KMS-11 (cell line): ENCODE results near the gene CTNNA3.

Experiments
- H2AFZ ChIP-seq: fragments of 200-600 bp; sonication (generic); 2 replicates; pipeline ENCODE4 v1.6.1; 2016; ENCODE audit warnings: antibody characterized with exemption, mixed run types, low read depth
- H3K27ac ChIP-seq: fragments of 200-600 bp; sonication (generic); 2 replicates; pipeline ENCODE4 v1.6.1; 2016; ENCODE audit warnings: mild to moderate bottlenecking, mixed run types
- H3K27me3 ChIP-seq: fragments of 200-600 bp; sonication (generic); 2 replicates; pipeline ENCODE4 v1.6.1; 2017; ENCODE audit warnings: mild to moderate bottlenecking, low read depth, mixed run types, moderate library complexity; ENCODE audit not compliant: insufficient read depth
- H3K36me3 ChIP-seq: fragments of 200-600 bp; sonication (generic); 2 replicates; pipeline ENCODE4 v1.6.1; 2017; ENCODE audit warnings: mild to moderate bottlenecking, mixed run types; ENCODE audit not compliant: insufficient read depth
- H3K4me1 ChIP-seq: fragments of 200-600 bp; sonication (generic); 2 replicates; pipeline ENCODE4 v1.6.1; 2016; ENCODE audit warnings: mild to moderate bottlenecking, low read depth, mixed run types; ENCODE audit not compliant: poor library complexity, severe bottlenecking
- H3K4me2 ChIP-seq: fragments of 200-600 bp; sonication (generic); 2 replicates; pipeline ENCODE4 v1.7.0; 2016; ENCODE audit warnings: mild to moderate bottlenecking, mixed run types
- H3K4me3 ChIP-seq: fragments of 200-600 bp; sonication (generic); IDR thresholded peaks from 2 replicates; pipeline ENCODE4 v1.6.1; 2017; ENCODE audit warnings: low read depth, low read length, mixed read lengths; ENCODE audit not compliant: insufficient read depth
- H3K79me2 ChIP-seq: fragments of 200-600 bp; sonication (generic); 2 replicates; pipeline ENCODE4 v1.6.1; 2016; ENCODE audit warnings: low read depth, mixed run types; ENCODE audit not compliant: insufficient read depth
- H3K9ac ChIP-seq: fragments of 200-600 bp; sonication (generic); 2 replicates; pipeline ENCODE4 v1.6.1; 2016; ENCODE audit warnings: mild to moderate bottlenecking, mixed run types
- H4K20me1 ChIP-seq: fragments of 200-600 bp; sonication (generic); 2 replicates; pipeline ENCODE4 v1.6.1; 2016; ENCODE audit warnings: mild to moderate bottlenecking, mixed run types; ENCODE audit not compliant: insufficient read depth
- TF ChIP-seq, protein P1 (sequence below): fragments of 200-600 bp; sonication (generic); conservative IDR thresholded peaks from 2 replicates; pipeline ENCODE4 v1.6.1; 2017; ENCODE audit warnings: low read depth, mild to moderate bottlenecking, antibody characterized with exemption, low read length, moderate library complexity, mixed read lengths

CTNNA3 gene

DNA sequence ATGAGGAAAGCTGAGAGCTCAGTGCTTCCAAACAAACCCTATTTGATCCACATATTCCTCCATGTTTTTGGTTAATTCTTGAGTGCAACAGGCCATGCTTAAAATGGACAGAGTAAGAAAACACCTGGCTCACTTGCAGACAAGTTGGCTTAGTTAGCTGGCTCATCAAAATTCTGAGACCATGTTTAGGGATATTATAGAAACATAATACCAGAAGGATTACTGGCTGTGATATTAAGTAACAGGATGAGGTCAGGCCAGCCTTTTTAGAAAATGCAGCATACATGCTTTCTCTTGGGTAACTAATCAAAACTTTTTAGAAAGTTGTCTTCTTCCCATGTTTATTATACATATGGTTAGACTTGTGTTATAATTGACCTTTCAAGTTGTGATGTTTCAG lies 1637.4 kb downstream of the CTNNA3 start:
- no peak overlapping the region for H3K9ac ChIP-seq
- H3K27ac ChIP-seq, result no peak overlapping the region
- H3K4me3 ChIP-seq, result no peak overlapping the region
- H3K36me3 ChIP-seq, result no peaks in the 10 kb centered on the region
- no peak overlapping the region for H3K4me2 ChIP-seq
- H2AFZ ChIP-seq, result no peak overlapping the region
- no peaks in the 10 kb centered on the region for H3K27me3 ChIP-seq
- no peaks in the 10 kb centered on the region for H4K20me1 ChIP-seq
- no peaks in the 10 kb centered on the region for H3K4me1 ChIP-seq
- no peaks in the 10 kb centered on the region for H3K79me2 ChIP-seq
- TF ChIP-seq, protein P1, sequence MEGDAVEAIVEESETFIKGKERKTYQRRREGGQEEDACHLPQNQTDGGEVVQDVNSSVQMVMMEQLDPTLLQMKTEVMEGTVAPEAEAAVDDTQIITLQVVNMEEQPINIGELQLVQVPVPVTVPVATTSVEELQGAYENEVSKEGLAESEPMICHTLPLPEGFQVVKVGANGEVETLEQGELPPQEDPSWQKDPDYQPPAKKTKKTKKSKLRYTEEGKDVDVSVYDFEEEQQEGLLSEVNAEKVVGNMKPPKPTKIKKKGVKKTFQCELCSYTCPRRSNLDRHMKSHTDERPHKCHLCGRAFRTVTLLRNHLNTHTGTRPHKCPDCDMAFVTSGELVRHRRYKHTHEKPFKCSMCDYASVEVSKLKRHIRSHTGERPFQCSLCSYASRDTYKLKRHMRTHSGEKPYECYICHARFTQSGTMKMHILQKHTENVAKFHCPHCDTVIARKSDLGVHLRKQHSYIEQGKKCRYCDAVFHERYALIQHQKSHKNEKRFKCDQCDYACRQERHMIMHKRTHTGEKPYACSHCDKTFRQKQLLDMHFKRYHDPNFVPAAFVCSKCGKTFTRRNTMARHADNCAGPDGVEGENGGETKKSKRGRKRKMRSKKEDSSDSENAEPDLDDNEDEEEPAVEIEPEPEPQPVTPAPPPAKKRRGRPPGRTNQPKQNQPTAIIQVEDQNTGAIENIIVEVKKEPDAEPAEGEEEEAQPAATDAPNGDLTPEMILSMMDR, result no peak

DNA sequence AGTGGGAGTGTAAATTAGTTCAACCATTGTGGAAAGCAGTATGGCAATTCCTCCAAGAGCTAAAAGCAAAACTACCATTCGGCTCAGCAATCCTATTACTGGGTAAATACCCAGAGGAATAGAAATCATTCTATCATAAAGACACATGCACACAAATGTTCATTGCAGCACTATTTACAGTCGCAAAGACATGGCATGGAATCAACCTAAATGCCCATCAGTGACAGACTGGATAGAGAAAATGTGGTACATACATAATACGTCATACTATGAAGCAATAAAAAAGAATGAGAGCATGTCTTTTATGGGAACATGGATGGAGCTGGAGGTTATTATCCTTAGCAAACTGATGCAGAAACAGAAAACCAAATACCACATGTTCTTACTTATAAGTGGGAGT lies 1646.7 kb downstream of the CTNNA3 start:
- Histone ChIP-seq H3K4me1 (no peaks in the 10 kb centered on the region), H3K79me2 (no peaks in the 10 kb centered on the region), H3K27ac (no peak overlapping the region), H2AFZ (no peak overlapping the region), H3K9ac (no peak overlapping the region), H3K36me3 (no peaks in the 10 kb centered on the region), H3K27me3 (no peaks in the 10 kb centered on the region), H3K4me2 (no peak overlapping the region), H4K20me1 (no peaks in the 10 kb centered on the region), H3K4me3 (no peak overlapping the region)
- TF ChIP-seq, protein P1, result no peak

DNA sequence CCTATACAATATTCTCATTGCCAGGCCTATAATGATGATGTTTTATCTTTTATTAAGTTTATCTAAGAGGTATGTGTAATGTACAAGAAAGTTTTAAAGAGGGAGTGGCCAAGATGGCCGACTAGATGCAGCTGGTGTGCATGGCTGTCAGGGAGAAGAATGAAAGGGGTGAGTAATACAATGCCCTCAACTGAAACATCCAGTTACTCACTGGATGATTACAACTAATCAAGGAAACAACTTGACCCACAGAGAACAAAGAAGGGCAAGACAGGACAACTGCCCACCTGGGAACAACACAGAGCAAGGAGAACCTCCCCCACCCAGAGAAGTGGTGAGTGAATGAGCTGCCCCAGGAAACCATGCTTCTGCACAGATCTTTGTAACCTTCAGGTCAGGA lies 1650.1 kb downstream of the CTNNA3 start:
- H4K20me1 ChIP-seq, result no peaks in the 10 kb centered on the region
- H3K27me3 ChIP-seq, result no peaks in the 10 kb centered on the region
- no peak overlapping the region for H3K9ac ChIP-seq
- no peaks in the 10 kb centered on the region for H3K36me3 ChIP-seq
- H3K4me2 ChIP-seq, result no peak overlapping the region
- no peak overlapping the region for H3K4me3 ChIP-seq
- no peak overlapping the region for H2AFZ ChIP-seq
- no peak overlapping the region for H3K27ac ChIP-seq
- no peaks in the 10 kb centered on the region for H3K4me1 ChIP-seq
- TF ChIP-seq, protein P1, result no peak
- H3K79me2 ChIP-seq, result no peaks in the 10 kb centered on the region

DNA sequence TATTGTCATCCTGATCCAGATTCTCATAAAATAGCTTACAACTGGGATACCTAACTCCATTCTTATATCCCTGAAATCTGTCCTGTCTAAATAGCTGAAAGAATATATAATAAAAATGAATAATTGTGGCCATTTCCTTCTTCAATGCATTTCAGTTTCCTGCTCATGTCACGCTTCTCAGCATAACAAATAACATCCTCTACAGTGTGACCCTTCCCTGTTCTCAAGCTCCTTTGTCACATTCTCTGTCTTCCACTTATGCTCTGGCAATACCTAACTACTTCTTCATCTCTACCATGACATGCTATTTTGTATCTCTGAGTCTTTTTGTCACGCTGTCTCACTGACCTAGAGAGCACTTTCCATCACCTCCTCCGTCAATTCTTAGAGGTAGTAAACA lies 1654.2 kb downstream of the CTNNA3 start:
- Histone ChIP-seq H3K27ac (no peak overlapping the region), H3K27me3 (no peaks in the 10 kb centered on the region), H3K4me2 (no peak overlapping the region), H3K4me1 (no peaks in the 10 kb centered on the region), H4K20me1 (no peaks in the 10 kb centered on the region), H2AFZ (no peak overlapping the region), H3K36me3 (no peaks in the 10 kb centered on the region), H3K79me2 (no peaks in the 10 kb centered on the region), H3K9ac (no peak overlapping the region), H3K4me3 (no peak overlapping the region)
- TF ChIP-seq, protein P1, result no peak
